Astrocyte of the hippocampus (primary cell): ENCODE results near the gene DNAH1.

Source experiments
- DNase-seq: peaks from one replicate; pipeline ENCODE4 v3.0.0; 2011; ENCODE audit warnings: low read depth, low spot score

DNAH1 gene

GRCh38 chr3:52444860-52445793, 129.0 kb downstream of the DNAH1 start, which contains the start of gene SEMA3G:
Gene SEMA3G (minus strand): TSS chr3:52445103. CDS start chr3:52445027, 76 bp downstream.
- peak; percentile 77 for DNase-seq

GRCh38 chr3:52446042-52446441, 129.9 kb downstream of the DNAH1 start:
- DNase-seq, result no peak

- DNase-seq, result peak; percentile 68
Observed at GRCh38 chr3:52446631-52447511, 130.8 kb downstream of the DNAH1 start.

- DNase-seq, result no peak
Observed at GRCh38 chr3:52447512-52448355, 131.6 kb downstream of the DNAH1 start.
